GM19397 (cell line): ENCODE data around the gene HBA2.
"Not testable (repeated sequence)": the region's sequence is repeated elsewhere in the genome, so short reads cannot be mapped to it uniquely, and the experiment has no call there.

Experiments
- ATAC-seq: cut with Tn5 transposase; IDR thresholded peaks from one replicate; pipeline ENCODE4 v1.9.1; 2021; ENCODE audit warnings: mild to moderate bottlenecking, moderate library complexity; ENCODE audit not compliant: unreplicated experiment

HBA2 gene

DNA sequence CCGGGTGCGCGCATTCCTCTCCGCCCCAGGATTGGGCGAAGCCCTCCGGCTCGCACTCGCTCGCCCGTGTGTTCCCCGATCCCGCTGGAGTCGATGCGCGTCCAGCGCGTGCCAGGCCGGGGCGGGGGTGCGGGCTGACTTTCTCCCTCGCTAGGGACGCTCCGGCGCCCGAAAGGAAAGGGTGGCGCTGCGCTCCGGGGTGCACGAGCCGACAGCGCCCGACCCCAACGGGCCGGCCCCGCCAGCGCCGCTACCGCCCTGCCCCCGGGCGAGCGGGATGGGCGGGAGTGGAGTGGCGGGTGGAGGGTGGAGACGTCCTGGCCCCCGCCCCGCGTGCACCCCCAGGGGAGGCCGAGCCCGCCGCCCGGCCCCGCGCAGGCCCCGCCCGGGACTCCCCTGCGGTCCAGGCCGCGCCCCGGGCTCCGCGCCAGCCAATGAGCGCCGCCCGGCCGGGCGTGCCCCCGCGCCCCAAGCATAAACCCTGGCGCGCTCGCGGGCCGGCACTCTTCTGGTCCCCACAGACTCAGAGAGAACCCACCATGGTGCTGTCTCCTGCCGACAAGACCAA is at the start of gene HBA2:
HBA2 (plus strand) TSS at position 503 of the 568 bp plus-strand sequence; CDS start at position 540, 37 bp downstream.
- ATAC-seq = not testable (repeated sequence)

DNA sequence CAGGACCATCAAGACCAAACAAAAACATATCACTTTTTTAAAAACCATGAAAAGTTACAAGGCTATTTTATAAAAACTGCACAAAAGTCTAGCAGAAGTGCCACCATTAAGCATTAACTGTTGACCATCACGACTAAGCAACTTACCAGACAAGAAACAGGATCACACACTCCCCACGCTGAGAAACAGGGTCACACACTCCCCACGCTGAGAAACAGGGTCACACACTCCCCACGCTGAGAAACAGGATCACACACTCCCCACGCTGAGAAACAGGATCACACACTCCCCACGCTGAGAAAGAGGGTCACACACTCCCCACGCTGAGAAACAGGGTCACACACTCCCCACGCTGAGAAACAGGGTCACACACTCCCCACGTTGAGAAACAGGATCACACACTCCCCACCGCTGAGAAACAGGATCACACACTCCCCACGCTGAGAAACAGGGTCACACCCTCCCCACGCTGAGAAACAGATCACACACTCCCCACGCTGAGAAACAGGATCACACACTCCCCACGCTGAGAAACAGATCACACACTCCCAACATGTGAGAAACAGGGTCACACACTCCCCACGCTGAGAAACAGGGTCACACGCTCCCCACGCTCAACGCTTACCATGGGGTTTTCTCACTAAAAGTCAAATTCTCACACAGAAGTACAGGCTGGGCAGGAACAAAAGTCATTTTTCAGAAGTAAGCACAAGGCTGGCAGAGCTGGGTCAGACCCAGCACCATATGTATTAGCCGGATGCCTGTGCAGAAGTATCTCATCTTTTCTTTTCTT is 48.9 kb upstream of the HBA2 start:
- ATAC-seq = not testable (repeated sequence)

DNA sequence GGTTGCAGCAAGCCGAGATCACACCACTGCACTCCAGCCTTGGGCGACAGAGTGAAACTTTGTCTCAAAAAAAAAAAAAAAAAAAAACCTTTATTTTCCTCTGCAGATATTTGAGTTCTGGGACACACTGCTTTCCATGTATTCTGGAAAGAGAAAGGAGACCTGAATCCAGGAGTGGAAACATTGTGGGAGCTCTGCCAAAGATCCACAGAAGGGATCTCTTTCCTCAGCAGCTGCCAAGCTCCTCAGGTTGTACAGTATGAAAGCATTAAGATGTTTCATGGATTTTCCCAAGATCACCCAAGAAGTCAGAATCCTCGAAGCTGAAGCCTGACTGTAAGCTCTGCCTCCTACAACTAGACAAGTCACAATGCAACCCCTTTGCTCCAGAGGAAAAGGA is 47.7 kb upstream of the HBA2 start:
- ATAC-seq = no peak

DNA sequence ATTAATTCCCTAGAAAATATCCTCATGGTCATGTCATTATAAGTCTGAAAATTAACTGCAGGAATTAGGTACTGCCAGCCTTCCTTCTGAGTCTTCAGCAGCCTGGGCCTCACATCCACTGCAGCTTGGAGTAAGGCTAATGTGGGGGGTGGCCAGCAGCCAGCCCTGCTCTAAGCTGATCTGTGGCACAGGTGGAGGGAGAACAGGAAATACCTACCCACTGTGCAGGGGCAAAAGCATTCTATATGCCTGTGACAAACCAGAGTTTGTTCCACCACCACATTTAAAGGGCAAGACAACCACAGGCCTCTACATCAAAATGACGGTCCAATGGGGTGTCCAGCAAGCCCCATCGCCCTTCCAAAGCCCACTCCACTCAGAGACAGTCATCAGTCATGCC is 43.6 kb upstream of the HBA2 start:
- no peak for ATAC-seq

DNA sequence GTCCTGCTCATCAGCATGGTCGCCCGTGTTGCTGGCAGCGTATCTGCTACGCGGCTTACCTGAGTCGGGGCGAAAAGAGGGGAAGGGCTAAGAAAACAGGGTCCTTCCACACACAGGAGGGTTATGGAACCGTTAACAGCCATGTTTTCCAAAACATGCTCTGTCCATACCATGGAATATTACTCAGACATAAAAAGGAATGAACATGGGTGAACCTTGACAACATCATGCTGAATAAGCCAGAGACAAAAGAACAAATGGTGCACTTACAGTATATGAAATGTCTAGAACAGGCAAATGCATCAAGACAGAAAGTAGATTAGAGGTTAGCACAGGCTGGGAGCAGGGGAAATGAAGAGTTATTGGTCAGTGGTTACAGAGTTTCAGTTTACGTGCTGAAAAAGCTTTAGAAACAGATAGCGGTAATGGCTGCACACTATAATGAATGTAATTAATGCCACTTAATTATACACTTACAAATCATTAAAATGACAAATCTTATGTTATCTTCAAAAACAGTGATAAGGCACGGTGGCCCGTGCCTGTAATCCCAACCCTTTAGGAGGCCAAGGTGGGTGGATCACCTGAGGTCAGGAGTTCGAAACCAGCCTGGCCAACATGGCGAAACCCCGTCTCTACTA is 42.0 kb upstream of the HBA2 start:
- ATAC-seq = no peak

DNA sequence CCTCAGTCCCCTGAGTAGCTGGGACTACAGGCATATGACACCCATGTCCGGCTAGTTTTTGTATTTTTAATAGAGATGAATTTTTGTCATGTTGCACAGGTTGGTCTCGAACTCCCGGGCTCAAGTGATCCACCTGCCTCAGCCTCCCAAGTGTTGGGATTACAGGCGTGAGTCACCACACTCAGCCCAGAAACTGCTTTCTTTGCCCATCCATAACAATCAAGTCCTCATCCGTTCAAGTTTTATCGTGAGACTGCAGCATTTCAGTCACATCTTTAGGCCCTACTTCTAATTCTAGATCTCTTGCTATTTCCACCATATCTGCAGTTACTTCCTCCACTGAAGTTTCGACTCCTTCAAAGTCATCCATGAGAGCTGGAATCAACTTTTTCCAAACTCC is 40.6 kb upstream of the HBA2 start:
- no peak for ATAC-seq

DNA sequence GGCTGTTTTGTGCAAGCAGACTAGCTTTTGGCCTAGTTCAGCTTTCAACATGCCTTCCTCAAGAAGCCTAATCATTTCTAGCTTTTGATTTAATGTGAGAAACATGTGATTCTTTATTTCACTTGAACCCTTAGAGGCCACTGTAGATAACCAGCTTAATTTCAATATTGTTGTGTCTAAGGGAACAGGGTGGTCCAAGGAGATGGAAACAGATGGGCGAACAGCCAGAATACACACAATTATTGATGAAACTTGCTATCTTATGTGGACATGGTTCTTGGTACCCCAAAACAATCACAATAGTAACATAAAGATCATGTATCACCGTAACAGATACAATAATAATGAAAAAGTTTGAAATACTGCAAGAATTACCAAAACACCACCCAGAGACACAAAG is 39.0 kb upstream of the HBA2 start:
- ATAC-seq = no peak

DNA sequence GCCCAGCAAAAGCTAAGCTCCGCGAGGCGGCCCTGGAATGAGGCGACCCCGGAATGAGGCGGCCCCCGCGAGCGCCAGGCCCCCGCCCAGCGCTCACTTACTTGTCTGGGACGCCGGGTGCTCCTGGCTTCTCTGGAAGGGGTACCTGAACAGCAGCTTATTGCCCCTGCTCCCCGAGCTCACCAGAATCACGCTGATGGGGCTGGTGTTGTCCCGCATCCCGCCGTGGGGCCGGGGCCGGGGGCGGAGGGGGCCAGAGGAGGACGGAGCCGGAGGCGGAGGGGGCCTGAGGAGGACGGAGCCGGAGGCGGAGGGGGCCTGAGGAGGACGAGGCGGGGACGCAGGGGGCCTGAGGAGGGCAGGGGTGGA is 34.6 kb upstream of the HBA2 start:
- no peak for ATAC-seq

DNA sequence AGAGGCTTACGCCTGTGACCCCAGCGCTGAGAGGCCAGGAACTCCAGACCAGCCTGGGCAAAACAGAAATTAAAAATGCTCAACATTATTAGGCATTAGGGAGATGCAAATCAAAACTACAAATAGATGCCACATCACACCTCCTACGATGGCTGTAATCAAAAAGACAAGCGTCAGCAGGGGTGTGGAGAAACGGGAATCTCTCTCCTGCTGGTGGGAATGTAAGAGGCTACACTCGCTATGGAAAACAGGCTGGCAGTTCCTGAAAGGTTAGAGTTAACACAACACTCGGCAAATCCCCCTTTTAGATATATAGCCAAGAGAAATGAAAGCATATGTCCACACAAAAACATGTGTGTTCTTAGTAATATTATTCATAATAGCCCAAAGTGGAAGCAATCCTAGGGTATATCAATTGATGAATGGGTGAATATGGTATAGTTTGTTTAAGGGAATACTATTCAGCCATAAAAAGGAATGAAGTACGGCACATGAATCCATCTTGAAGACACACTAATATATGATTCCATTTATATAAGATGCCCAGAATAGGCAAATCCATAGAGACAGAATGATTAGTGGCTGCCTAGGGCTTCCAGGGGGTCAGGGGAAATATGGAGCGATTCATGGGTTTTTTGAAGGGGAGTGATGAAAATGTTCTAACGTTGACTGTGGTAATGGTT is 32.4 kb upstream of the HBA2 start:
- no peak for ATAC-seq

DNA sequence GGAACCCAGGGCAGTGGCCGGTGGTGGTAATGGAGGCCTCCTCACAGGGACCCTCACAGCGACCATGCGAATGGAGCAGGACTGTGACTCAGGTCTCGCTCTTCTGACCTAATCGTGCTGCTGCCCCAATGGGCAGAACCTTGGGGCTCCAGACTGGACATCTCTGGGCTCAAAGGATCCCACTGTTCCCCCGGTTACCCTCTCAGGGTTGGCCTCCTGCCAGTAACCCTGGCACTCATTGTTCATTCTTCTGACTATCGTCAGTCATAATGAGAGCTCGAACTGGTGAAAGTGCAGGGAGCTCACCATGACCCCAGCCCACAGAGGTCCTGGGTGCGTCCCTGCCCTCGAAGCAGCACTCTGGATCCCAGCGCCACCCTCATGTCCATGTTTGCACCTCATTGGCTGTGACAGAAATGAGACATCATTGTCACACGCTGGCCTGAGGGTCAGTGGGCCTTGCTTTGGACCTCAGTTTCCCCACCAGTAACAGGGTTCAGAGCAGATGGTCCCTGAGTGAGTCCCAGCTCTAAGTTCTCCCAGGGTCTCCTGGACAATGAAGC is 30.2 kb upstream of the HBA2 start:
- ATAC-seq = no peak

DNA sequence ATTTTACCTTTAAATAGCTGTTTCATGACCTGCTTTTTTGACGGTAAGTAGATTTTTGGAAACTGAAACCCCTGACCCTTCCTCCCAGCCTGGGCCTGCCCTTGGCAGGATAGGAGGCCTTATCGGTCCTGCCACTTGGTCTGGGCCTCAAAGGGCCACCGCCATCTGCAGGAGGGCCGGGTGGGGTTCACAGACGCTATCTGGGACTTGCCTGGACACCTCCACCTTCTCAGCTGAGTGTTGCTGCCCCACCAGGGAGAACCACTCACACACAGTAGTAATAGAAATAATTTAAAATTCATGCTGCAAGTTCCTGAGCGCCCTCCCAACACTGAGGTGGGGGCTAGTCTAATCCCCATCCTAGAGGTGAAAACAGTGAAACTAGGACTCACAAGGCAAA is 29.6 kb upstream of the HBA2 start:
- no peak for ATAC-seq

DNA sequence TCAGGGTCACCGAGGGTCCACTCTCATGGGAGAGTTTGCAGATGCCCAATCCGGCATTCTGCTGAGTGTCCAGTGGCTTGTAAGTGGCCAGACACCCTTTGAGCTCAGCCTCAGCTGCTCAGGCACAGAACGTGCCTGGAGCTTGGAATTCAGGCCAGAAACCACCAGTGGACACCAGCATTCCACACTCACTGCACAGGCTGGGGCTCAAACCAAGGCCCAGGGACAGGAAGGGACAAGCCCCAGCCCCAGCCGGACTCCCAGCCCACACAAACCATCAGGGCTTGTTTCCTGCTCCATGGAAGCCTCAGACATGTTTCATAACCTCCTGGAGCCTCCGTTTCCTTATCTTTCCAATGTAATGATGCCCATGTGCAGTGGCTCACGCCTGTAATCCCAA is 29.2 kb upstream of the HBA2 start:
- no peak for ATAC-seq

DNA sequence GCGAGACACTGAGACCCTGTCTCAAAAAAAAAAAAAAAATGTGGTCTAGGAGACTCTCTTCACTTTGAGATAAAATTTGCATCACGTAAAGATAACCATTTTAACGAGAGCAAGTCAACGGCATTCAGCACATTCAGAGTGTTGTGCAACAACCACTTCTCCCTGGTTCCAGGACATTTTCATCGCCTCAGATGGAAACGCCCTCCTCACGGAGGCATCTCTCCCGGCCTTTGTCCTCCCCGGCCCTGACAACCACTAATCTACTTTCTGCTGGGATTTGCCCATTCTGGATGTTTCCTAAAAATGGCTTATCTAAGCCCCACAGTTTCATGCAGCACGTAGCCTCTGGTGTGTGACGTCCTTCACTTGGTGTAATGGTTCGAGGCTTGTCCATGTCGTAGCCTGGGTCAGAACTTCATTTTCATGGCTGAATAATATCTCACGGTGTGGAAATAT is 27.9 kb upstream of the HBA2 start:
- ATAC-seq = no peak

DNA sequence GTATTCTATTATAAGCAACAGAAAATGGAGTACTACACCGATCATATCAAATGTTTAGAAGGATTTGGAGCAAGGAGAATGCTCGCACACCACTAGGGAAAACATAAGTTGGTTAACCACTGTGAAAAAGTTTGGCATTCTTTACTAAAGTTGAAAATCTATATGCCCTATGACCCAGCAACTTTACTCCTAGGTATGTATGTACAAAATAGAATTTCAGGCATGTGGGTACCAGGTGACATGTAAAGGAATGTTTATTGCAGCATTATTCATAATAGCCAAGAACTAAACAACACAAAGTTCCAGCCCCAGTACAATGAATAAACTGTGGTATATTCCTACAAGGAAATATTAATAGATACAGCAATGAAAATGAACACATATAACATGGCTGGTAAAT is 26.0 kb upstream of the HBA2 start:
- ATAC-seq = no peak

DNA sequence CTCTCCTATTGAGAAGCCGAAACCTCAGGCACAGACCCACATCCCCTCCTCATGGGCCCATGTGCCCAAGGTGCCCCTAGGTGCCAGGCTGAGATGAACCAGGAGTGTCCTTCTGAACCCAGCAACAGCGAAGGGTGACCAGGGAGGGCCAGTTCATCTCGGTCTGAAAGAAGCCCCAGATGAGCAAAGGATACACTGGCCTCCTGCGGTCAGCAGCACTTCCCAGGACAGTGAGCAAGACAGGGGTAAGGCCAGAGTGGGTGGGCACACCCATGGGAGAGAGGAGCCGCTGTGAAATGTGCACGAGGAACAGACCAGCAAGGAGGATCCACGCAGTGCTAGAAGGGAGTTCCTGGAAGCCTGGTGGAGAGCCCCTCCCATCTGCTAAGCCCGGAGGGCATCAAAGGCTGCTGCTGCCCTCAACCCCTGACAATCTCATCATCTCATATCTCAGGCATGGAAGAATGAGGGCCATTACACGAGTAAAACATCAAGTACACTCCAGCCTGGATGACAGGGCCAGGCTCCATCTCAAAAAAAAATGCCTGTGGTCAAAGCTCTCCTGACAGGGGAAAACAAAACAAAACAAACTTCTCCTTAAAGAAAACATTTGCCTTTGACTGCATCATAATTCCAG is 23.5 kb upstream of the HBA2 start:
- no peak for ATAC-seq

DNA sequence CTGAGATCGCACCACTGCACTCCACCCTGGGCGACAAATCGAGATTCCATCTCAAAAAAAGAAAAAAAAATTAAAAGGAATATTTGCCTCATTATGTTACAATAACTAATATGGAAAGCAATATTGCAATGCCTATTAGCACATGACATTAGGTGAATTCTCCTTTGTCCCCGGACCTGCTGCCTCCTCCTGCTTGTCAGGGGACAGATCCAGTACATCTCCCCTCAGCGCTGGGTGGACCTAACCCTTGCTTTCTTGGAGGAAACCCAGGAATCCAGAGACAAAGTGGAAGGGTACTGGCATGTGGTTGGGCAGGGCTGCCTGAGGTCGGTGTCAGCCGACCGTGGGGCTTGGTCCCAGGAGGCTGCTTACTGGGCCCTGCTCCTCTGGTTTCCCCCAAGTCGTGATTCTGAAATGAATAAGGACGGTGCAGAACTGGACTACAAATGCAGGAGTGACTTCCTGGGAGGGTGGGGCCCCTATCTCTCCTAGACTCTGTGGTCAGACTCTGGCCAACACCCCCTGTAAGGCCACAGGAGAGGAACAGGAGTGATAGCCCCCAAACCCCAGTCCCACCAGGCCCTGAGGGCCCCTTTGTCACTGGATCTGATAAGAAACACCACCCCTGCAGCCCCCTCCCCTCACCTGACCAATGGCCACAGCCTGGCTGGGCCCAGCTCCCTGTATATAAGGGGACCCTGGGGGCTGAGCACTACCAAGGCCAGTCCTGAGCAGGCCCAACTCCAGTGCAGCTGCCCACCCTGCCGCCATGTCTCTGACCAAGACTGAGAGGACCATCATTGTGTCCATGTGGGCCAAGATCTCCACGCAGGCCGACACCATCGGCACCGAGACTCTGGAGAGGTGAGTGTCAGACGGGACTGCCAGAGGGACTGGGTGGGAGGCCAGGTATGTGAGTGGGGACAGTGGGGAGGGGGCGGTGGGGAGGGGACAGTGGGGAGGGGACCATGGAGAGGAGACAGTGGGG is 20.2 kb upstream of the HBA2 start, which contains the start of gene HBZ:
HBZ (plus strand) TSS at position 504 of the 988 bp plus-strand sequence; CDS start at position 770, 266 bp downstream.
- ATAC-seq = no peak

DNA sequence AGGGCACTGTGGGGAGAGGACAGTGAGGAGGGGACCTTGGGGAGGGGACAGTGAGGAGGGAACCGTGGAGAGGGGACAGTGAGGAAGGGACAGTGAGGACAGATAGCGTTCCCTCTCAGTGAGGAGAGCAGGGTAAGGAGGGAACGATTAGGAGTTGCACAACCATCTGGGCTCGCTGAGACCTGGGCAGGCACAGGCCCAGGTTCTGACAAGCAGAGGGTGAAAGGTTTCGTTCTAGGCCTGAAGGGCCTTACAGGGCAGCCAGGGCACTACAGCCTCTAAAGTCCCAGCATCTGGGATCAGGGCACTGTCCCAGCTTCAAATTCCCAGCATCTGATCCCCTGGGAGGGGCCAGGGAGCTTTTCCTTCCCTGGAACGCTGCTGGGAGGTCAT is 19.6 kb upstream of the HBA2 start:
- ATAC-seq = not testable (repeated sequence)

DNA sequence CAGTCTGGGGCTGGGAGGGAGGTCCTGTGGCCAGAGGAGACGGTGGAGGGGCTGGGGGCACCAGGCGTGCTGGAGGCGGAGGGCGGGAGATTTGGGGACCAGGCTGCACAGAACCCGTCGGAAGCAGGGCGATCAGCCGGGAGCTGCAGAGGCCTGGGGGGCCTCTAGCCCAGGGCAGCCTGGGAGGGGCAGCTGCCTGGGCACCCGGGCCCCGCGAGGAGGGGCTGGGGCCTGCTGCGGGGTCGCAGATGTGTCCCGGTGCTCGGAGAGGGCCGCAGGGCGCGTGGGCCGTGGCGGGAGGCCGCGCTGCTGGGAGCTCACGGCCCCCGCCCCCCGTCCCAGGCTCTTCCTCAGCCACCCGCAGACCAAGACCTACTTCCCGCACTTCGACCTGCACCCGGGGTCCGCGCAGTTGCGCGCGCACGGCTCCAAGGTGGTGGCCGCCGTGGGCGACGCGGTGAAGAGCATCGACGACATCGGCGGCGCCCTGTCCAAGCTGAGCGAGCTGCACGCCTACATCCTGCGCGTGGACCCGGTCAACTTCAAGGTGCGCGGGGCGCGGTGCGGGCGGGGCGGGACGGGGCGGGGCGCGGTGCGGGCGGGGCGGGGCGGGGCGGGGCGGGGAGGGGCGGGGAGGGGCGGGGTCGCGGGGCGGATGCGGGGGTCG is 19.0 kb upstream of the HBA2 start:
- not testable (repeated sequence) for ATAC-seq
